ENCODE measurements around the gene USP26.

DNA sequence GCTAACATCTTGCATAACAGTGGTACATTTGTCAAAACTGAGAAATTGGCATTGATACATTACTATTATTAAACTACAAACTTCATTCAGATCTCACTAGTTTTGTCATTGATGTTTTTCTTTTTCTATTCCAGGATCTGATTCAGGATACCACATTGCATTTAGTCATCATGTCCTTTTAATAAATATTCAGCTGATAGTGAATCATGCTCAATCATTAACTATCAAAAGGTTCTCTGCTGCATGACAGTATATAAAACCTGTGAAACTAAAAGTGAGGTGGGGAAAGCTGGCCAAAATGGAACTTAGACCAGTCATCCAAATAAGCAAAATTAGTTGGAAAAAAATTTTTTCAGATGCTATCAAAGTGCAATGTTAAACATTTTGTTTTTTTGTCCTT is 110.4 kb downstream of the USP26 start:
- TF ChIP-seq, protein P1, sequence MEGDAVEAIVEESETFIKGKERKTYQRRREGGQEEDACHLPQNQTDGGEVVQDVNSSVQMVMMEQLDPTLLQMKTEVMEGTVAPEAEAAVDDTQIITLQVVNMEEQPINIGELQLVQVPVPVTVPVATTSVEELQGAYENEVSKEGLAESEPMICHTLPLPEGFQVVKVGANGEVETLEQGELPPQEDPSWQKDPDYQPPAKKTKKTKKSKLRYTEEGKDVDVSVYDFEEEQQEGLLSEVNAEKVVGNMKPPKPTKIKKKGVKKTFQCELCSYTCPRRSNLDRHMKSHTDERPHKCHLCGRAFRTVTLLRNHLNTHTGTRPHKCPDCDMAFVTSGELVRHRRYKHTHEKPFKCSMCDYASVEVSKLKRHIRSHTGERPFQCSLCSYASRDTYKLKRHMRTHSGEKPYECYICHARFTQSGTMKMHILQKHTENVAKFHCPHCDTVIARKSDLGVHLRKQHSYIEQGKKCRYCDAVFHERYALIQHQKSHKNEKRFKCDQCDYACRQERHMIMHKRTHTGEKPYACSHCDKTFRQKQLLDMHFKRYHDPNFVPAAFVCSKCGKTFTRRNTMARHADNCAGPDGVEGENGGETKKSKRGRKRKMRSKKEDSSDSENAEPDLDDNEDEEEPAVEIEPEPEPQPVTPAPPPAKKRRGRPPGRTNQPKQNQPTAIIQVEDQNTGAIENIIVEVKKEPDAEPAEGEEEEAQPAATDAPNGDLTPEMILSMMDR (IDR thresholded peaks at IDR 0.05), result no peak
- TF ChIP-seq ZFX (IDR thresholded peaks at IDR 0.05; ENCODE audit: borderline replicate concordance), result no peak
